Renal pelvis (tissue), 4 donors: ENCODE measurements around the gene POT1. TPM values are rescaled to one million over a fixed set of nuclear protein-coding genes. Genes with fewer than 3 reads are reported as not detected.

Source experiments
- DNase-seq: peaks from one replicate; pipeline ENCODE4 v3.0.0-alpha.2; 2013
- polyA plus RNA-seq, 3 donors: library from polyadenylated mRNA; unstranded; fragments of 120-200 nt; gene quantifications; one replicate each; pipeline ENCODE4 v1.2.1, GENCODE V29; 2013; ENCODE audit not compliant: insufficient read length in 3 of 3

POT1 gene
- polyA plus RNA-seq, 3 donors: 39.5 to 41.2 (median 40.0) TPM

DNA sequence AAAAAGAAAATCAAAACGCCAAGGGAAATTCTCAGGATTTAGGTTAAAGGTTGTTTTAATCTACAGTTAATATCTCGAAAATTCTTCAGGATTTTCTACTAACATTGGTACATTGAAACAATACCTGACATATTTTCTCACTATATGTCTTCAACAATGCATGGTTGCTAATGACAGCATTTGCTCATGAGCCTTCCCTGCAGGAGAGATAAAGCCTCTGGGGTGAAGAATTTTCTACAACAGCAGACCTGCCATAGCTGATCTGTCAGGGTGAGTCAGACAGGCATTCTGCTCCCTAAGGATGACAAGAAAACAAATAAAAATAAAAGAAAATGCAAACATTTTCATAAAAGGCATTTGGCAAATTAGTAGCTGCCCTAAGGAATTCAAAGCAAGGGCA is 152.4 kb downstream of the POT1 start:
- DNase-seq: no peak

DNA sequence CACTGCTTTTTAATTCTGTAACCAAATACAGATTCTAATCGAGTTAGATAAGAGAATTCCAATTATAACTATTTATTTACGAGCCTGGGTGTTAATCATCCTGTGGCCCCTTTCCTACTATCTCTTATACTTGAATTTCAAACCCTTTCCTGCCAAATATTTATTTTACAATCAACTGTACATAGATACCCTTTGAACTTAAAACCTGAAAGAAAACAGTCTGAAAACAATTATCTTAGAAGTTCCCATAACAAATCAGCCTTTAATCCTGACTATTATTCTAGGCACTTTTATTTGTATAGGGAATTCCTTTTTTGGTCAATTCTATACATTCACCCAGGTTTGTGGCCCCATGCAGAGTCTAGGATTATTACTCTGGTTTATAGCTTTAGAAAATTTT is 153.5 kb downstream of the POT1 start:
- DNase-seq: no peak

DNA sequence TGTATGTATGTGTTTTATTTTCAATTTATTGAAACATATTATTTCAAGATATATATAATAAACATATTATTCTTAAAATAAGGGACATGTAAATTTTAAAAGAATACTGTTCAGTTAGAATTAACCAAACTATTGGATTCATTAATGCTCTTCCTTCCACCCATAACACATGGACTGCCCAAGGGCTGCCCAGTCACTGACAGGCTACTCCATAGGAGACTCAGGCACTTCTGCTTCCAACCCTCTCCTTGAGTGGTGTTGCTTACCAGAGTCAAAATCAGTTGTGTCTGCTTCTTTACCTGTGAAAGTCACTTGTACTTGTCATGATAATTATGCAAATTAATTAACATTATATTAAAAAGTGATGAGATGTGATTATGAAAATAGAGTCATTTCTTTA is 154.2 kb downstream of the POT1 start:
- DNase-seq: no peak

DNA sequence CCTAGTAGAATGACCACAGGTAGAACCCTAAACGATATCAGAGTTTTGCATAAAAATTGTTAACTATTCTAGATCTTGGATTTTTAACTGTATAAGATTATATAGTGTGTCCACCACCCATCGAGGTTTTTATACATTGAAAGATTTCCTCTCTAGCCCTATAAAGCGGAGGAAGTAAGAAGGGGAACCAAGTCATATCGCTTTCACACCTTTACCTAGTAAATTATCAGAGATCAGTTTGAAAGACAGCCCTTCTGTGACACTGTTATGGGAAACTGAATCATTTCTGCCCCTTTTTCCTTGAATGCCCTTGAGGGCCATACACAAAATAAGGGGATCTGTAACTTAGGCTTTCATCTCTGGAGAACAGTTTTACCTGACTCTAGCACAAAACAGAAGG is 155.7 kb downstream of the POT1 start:
- no peak for DNase-seq

DNA sequence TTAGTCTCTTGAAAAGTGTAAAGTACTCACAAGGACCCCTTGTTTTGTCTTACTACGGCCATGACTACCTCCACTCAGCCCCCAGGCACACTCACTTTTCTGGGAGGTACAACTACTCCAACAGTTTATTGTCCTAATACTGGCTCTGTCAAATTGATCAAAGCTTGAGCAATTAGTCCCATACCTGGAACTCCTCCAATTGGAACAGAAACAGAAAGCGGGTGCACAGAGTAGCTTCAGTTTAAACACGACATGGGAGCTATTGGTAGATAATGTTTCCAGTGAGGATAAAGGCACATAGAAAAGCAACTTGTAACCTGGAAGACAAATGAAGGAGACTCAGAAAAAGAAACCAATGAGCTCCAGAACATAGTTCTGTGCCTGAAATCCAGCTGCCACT is 156.3 kb downstream of the POT1 start:
- no peak for DNase-seq

Other genes starting within 250 kb of the POT1 start
- gene GPR37, start 164.0 kb downstream of the POT1 start, polyA plus RNA-seq: 1 to 10 TPM in 2 of 3 donors, under 1 TPM in 1; 0.70 to 1.7 (median 1.1) TPM